Pancreas (tissue), 10 donors: ENCODE data around the gene KCNIP1. TPM values are rescaled to one million over a fixed set of nuclear protein-coding genes. Genes with fewer than 3 reads are reported as not detected.

Experiments
- ATAC-seq, 4 donors: fragments of 200-7000 bp; cut with Tn5 transposase; one replicate each; pipeline versions ENCODE4 v1.8.0 to v1.9.1; 2020; ENCODE audit warnings: mild to moderate bottlenecking in 4 of 4, moderate library complexity in 4 of 4
- DNase-seq, 6 donors: peaks; one replicate each; pipeline ENCODE4 v3.0.0-alpha.2; 2020
- FAIRE-seq: peaks from 2 replicates; lab custom pipeline; 2012; peaks lifted over from hg19 to GRCh38; lab: Jason Lieb, UNC
- H3K27ac ChIP-seq, 4 donors: fragments of 200-600 bp; sonication (generic); 1 replicate in 3 of 4; 2 replicates in 1 of 4; pipeline versions ENCODE4 v1.5.0 to v1.8.0; 2020
- H3K27me3 ChIP-seq, 4 donors: fragments of 200-600 bp; one replicate each; pipeline ENCODE4 v1.8.0; 2021
- H3K36me3 ChIP-seq, 3 donors: fragments of 200-600 bp; sonication (generic) in 1 of 3; one replicate each; pipeline versions ENCODE4 v1.5.0 to v1.8.0; 2020 to 2021
- H3K4me1 ChIP-seq, 3 donors: fragments of 200-600 bp; one replicate each; pipeline ENCODE4 v1.8.0; 2021
- H3K4me3 ChIP-seq, 4 donors: fragments of 200-600 bp; sonication (generic) in 2 of 4; one replicate each; pipeline versions ENCODE4 v1.5.0 to v1.8.0; 2020 to 2021
- H3K9me3 ChIP-seq, 4 donors: fragments of 200-600 bp; one replicate each; pipeline ENCODE4 v1.8.0; 2021
- WGBS, 2 donors: extraction: QIAGEN DNeasy Blood & Tissue Kit; methylation state at CpG; one replicate each; pipeline ENCODE4 v1.1.7; 2013; 5-methylcytosine and 5-hydroxymethylcytosine counted together
- intact Hi-C, 3 donors: fragments of 100-400 bp; cut with DNase I; formaldehyde crosslinking; loops; one replicate each; pipeline versions ENCODE4 v1.11.1 to v1.14.2; 2022
- polyA plus RNA-seq, 2 donors: library from polyadenylated mRNA; stranded (reverse); fragments of 200-250 nt; gene quantifications; one replicate each; pipeline ENCODE4 v1.2.3, GENCODE V29; 2013
- total RNA-seq, 6 donors: library from RNA; stranded (reverse); fragmentation: NEBNext Ultra II Directional in 4 of 6; extraction: Animal tissue kit (Norgen Biotek cat#: 25700) in 4 of 6; gene quantifications; one replicate each; pipeline versions ENCODE4 v1.2.1 to v1.2.4, GENCODE V29; 2021 to 2023
- TF ChIP-seq, protein P1 (sequence below), 4 donors: fragments of 200-600 bp; sonication (generic) in 3 of 4; IDR thresholded peaks; one replicate each; pipeline versions ENCODE4 v1.5.0 to v1.8.0; 2021; ENCODE audit warnings: antibody characterized with exemption in 4 of 4
- donor health status: healthy with polysubstance abuse.
- donor health status: DM: no; HTN: no; CAD: no; lungs with moderate emphysema.
- donor health status: DM: no; HTN: no; CAD: no.
- donor health status: control.
- donor health status: control.
- donor health status: Bipolar disorder and iron deficiency.
- donor health status: DM: yes; HTN: yes; CAD: no.
- donor health status: DM: no; HTN: no; CAD: no.
- donor health status: DM: no; HTN: no; CAD: no.
- donor health status: DM: yes; HTN: yes; CAD: no.

The KCNIP1 gene
- total and polyA plus RNA-seq, 8 donors = 0.31 to 10.3 (median 1.1) TPM

DNA sequence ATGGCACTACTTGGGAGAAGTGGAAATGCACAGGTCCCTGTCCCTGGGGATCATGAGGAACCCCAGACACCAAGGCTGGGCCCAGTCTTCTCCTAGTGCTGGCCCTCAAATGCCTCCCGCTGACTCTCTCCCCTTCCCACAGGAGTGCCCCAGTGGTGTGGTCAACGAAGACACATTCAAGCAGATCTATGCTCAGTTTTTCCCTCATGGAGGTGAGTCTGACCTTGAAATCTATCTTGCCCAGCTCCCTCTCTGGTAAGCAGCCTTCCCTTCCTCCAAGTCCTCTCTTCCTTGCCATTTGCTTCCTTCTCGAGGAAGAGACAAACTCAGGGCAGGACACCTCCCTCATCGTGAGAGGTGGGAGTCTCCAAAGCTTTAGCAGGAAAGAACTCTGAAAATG is 216.4 kb downstream of the KCNIP1 start:
- Histone ChIP-seq H3K4me1 (no peaks in the 10 kb centered on the region), H3K27ac (no peak overlapping the region), H3K4me3 (no peak overlapping the region), H3K27me3 (no peaks in the 10 kb centered on the region), H3K9me3 (no peaks in the 10 kb centered on the region), H3K36me3 (no peaks in the 10 kb centered on the region)
- DNase-seq (no peak), ATAC-seq (no peak), FAIRE-seq (no peak)
- 75 to 77% methylated on average over 4 of the region's 4 CpGs for WGBS, 2 donors
- intact Hi-C loops = no loop called here
- TF ChIP-seq, protein P1, sequence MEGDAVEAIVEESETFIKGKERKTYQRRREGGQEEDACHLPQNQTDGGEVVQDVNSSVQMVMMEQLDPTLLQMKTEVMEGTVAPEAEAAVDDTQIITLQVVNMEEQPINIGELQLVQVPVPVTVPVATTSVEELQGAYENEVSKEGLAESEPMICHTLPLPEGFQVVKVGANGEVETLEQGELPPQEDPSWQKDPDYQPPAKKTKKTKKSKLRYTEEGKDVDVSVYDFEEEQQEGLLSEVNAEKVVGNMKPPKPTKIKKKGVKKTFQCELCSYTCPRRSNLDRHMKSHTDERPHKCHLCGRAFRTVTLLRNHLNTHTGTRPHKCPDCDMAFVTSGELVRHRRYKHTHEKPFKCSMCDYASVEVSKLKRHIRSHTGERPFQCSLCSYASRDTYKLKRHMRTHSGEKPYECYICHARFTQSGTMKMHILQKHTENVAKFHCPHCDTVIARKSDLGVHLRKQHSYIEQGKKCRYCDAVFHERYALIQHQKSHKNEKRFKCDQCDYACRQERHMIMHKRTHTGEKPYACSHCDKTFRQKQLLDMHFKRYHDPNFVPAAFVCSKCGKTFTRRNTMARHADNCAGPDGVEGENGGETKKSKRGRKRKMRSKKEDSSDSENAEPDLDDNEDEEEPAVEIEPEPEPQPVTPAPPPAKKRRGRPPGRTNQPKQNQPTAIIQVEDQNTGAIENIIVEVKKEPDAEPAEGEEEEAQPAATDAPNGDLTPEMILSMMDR (IDR thresholded peaks at IDR 0.05) = no peak

GRCh38 chr5:170720984-170721383 is 217.2 kb downstream of the KCNIP1 start:
- DNase-seq (no peak), FAIRE-seq (no peak), ATAC-seq (no peak)
- Histone ChIP-seq H3K9me3 (no peaks in the 10 kb centered on the region), H3K27me3 (no peaks in the 10 kb centered on the region), H3K4me1 (no peaks in the 10 kb centered on the region), H3K27ac (no peak overlapping the region), H3K4me3 (no peak overlapping the region), H3K36me3 (no peaks in the 10 kb centered on the region)
- TF ChIP-seq, protein P1 (IDR thresholded peaks at IDR 0.05) = no peak
- intact Hi-C loops = no loop called here
- WGBS, 2 donors = 74 to 75% methylated on average over 1 of the region's 1 CpG

DNA sequence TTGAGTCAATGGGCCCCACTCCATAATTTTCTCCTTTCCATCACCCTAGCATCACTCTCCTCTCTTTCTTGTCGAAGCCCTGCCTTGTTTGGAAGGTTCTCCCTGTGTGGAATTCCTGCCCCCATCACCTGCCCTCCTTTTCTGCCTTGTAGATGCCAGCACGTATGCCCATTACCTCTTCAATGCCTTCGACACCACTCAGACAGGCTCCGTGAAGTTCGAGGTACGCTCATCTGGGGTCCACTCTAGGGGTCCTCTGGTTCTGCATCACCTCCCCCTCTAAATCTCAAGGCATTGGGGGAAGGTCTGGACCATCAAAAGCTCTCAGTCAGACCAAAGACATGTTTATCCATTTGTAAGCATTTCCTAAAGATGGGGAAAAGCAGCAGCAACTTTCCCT is 217.9 kb downstream of the KCNIP1 start:
- FAIRE-seq = no peak
- no peak for ATAC-seq
- no peaks in the 10 kb centered on the region for H3K9me3 ChIP-seq
- 75 to 88% methylated on average over 6 of the region's 6 CpGs for WGBS, 2 donors
- no peak overlapping the region for H3K27ac ChIP-seq
- H3K4me1 ChIP-seq = no peaks in the 10 kb centered on the region
- no peak overlapping the region for H3K4me3 ChIP-seq
- intact Hi-C loops = no loop called here
- DNase-seq = no peak
- H3K27me3 ChIP-seq = no peaks in the 10 kb centered on the region
- TF ChIP-seq, protein P1 (IDR thresholded peaks at IDR 0.05) = no peak
- no peaks in the 10 kb centered on the region for H3K36me3 ChIP-seq

DNA sequence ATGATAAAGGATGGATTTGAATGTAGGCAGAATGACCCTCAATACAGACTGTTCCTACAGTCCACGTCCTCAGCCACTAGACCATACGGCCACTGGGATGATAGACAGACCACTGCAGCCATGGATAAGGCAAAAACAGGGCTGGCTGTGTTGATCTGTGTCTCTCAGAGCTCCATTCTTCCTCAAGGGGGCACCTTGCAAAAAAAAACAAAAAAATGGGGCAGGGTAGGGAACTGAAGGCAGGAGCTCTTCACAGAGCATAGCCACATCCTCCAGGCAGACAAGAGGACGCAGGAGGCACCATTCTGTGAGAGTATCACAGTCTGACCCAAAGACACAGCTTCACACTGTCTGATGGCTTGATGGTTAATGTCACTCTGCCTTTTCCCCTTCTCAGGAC is 218.5 kb downstream of the KCNIP1 start:
- no peaks in the 10 kb centered on the region for H3K36me3 ChIP-seq
- DNase-seq = no peak

DNA sequence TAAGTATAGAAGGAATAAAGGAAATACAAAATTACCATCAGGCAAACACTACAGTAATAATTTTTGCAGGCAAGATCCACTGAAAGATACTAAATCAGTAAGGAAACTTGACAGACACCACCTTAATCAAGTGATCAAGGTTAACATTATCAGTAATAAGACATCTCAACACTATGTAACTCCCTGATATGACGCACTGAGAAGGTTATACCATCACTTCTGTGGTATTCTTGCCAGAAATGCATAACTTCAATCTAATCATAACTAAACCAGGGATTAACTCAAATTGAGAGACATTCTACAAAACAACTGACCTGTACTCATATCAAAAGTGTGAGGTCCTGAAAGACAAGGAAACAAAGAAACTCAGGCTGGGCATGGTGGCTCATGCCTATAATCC is 227.2 kb downstream of the KCNIP1 start:
- ATAC-seq = no peak
- H3K27me3 ChIP-seq = no peaks in the 10 kb centered on the region
- no peaks in the 10 kb centered on the region for H3K4me1 ChIP-seq
- no peak overlapping the region for H3K27ac ChIP-seq
- 79 to 91% methylated on average over 1 of the region's 1 CpG for WGBS, 2 donors
- no peak for DNase-seq
- no peaks in the 10 kb centered on the region for H3K9me3 ChIP-seq
- no peak overlapping the region for H3K4me3 ChIP-seq
- FAIRE-seq = no peak
- TF ChIP-seq, protein P1 (IDR thresholded peaks at IDR 0.05) = no peak
- H3K36me3 ChIP-seq = no peaks in the 10 kb centered on the region
- intact Hi-C loops = no loop called here

More for the DNA sequence above, 218.5 kb downstream of the KCNIP1 start:
- ATAC-seq (no peak), FAIRE-seq (no peak)
- intact Hi-C loops = no loop called here
- Histone ChIP-seq H3K27me3 (no peaks in the 10 kb centered on the region), H3K9me3 (no peaks in the 10 kb centered on the region), H3K4me3 (no peak overlapping the region), H3K4me1 (no peaks in the 10 kb centered on the region), H3K27ac (no peak overlapping the region)
- TF ChIP-seq, protein P1 (IDR thresholded peaks at IDR 0.05) = no peak
- WGBS, 2 donors = 64 to 68% methylated on average over 3 of the region's 3 CpGs
